Measurements from ENCODE around the gene GPR176.

The GPR176 gene

GRCh38 chr15:39864116-39864515, 56.0 kb downstream of the GPR176 start:
- H3K4me3 ChIP-seq (ENCODE audit: control insufficient read depth, low read depth, low read length), result no peak overlapping the region
- no peak for TF ChIP-seq CTCF (IDR thresholded peaks at IDR 0.05; ENCODE audit: control insufficient read depth, insufficient read depth, low read depth, low read length, missing control alignments)
- DNase-seq (ENCODE audit: low read depth), result no peak

GRCh38 chr15:39860871-39861270, 59.2 kb downstream of the GPR176 start:
- no peak overlapping the region for H3K4me3 ChIP-seq (ENCODE audit: control insufficient read depth, low read depth, low read length)
- no peak for DNase-seq (ENCODE audit: low read depth)
- no peak for TF ChIP-seq CTCF (IDR thresholded peaks at IDR 0.05; ENCODE audit: control insufficient read depth, insufficient read depth, low read depth, low read length, missing control alignments)

- H3K4me3 ChIP-seq (ENCODE audit: control insufficient read depth, low read depth, low read length), result no peak overlapping the region
- no peak for DNase-seq (ENCODE audit: low read depth)
- TF ChIP-seq CTCF (IDR thresholded peaks at IDR 0.05; ENCODE audit: control insufficient read depth, insufficient read depth, low read depth, low read length, missing control alignments), result no peak
These were observed 59.9 kb downstream of the GPR176 start for GRCh38 chr15:39860200-39860599.

- TF ChIP-seq CTCF (IDR thresholded peaks at IDR 0.05; ENCODE audit: control insufficient read depth, insufficient read depth, low read depth, low read length, missing control alignments), result no peak
- DNase-seq (ENCODE audit: low read depth), result no peak
- H3K4me3 ChIP-seq (ENCODE audit: control insufficient read depth, low read depth, low read length), result no peak overlapping the region
These were observed 60.4 kb downstream of the GPR176 start for GRCh38 chr15:39859636-39860035.

- H3K4me3 ChIP-seq (ENCODE audit: control insufficient read depth, low read depth, low read length), result no peak overlapping the region
- DNase-seq (ENCODE audit: low read depth), result no peak
- TF ChIP-seq CTCF (IDR thresholded peaks at IDR 0.05; ENCODE audit: control insufficient read depth, insufficient read depth, low read depth, low read length, missing control alignments), result no peak
These were observed 62.9 kb downstream of the GPR176 start for GRCh38 chr15:39857132-39857531.

- DNase-seq (ENCODE audit: low read depth), result no peak
- no peak for TF ChIP-seq CTCF (IDR thresholded peaks at IDR 0.05; ENCODE audit: control insufficient read depth, insufficient read depth, low read depth, low read length, missing control alignments)
- H3K4me3 ChIP-seq (ENCODE audit: control insufficient read depth, low read depth, low read length), result no peak overlapping the region
These were observed 63.7 kb downstream of the GPR176 start for GRCh38 chr15:39856357-39856756.

GRCh38 chr15:39855400-39855799, 64.7 kb downstream of the GPR176 start:
- H3K4me3 ChIP-seq (ENCODE audit: control insufficient read depth, low read depth, low read length), result no peak overlapping the region
- DNase-seq (ENCODE audit: low read depth), result no peak
- no peak for TF ChIP-seq CTCF (IDR thresholded peaks at IDR 0.05; ENCODE audit: control insufficient read depth, insufficient read depth, low read depth, low read length, missing control alignments)

Data from AG09309 (cell line).